Loucy (cell line): ENCODE measurements around the gene DNAJC11.

Experiments
- CTCF ChIP-seq: fragments of 200-600 bp; sonication (generic); conservative IDR thresholded peaks from 2 replicates; pipeline ENCODE4 v1.5.1; 2014; ENCODE audit warnings: mild to moderate bottlenecking, antibody characterized with exemption, low read length
- EZH2phosphoT487 ChIP-seq: fragments of 200-600 bp; IDR thresholded peaks from 2 replicates; pipeline ENCODE4 v1.6.1; 2018; ENCODE audit warnings: antibody characterized with exemption, mild to moderate bottlenecking, moderate library complexity, borderline replicate concordance

- TF ChIP-seq CTCF = no peak
- no peak for TF ChIP-seq EZH2phosphoT487
These were observed 29.1 kb downstream of the DNAJC11 start for GRCh38 chr1:6672558-6672957.
